ENCODE data around the gene TMOD4.

TMOD4 gene

DNA sequence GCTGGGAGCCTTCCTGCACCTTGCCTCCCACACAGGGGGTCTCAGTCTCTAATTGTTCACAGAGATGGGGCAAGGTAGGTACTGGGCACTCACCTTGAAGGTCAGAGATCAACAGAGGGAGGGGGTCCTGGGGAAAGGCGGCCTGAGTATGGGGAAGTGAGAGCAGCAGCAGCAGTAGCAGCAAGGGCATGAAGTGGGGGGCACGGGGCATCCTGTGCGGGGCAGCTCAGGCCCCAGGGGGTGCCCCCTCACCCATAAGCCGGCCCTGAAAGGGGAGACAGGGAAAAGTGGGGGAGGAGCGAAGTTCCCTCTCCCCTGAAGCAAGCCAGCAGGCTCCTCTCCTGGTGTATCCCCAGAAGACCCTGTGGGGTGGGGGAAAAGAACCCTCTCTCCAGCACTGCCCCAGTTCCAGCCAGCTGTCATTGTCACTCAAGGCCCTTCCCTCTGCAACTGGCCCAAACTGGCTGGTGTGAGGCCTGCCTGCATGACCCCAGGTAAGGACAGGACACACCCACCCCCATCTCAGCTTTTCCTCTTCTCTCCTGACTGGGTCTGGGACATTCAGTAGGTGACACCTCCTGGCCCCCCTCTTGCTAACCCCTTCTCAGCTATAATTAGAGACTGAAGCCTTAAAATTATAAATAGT is 33.2 kb downstream of the TMOD4 start:
- DNase-seq: no peak

DNA sequence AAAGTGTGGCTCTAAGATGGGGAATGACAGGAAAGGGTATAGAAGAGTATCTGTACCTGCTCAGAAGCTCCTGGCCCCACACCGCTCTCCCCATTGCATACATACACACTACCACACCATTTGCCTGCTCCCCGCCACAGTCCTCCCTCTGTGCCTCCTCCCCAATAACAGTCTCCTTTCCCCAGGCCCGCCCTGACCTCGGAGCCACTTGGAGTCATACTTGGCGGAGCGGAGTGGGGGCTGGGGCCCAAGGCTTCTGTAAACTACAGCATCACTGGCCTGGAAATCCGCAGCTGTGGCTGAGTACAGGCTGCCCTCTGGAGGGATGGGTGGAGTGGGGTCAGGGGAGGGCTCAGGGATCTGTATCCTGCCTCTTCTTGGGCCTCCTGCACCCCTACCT is 38.0 kb downstream of the TMOD4 start:
- DNase-seq: no peak

DNA sequence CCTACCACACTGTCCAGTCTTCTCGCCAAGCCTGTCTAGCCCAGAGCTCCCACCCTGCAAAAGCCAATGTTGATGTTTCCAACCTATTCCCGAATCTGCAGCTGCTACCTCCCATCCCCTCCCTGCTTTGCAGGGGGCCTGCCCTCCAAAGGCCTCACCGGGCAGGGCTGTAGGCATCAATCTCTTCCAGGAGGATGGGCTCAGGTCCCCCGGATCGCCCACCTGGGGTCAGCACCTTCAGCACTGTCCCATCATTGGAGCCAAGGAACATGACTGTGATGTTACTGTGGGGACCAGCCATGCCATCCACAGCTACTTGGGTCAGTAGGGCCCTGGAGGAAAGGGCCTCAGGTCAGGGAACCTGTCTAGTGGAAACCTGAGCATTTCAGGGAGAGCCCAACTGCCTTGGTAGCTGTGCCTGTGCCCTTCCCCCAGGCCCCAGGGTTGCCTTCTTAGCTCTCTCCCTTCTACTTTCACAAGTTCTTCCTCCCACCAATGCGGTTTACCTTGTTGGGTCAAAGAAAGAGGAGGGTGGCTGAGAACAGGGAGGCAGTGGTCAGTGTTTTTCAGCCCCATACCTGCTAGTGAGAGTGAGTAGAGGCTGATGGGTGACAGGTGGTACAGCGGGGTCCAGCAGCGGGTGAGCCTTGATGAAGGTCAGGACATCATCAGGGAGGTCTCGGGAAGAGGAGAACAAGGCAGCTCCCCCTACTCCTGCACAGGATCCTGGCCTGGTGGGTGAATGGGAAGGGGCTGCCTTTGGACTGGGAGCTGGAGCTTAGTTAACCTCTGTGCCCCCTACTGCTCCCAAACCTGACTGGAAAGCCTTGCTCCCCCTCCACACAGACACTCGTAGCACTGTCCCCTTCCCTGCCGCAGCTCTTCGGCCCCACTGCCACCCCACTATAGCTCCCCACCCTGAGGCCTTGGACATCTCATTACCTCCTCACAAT is 40.1 kb downstream of the TMOD4 start:
- DNase-seq: no peak

DNA sequence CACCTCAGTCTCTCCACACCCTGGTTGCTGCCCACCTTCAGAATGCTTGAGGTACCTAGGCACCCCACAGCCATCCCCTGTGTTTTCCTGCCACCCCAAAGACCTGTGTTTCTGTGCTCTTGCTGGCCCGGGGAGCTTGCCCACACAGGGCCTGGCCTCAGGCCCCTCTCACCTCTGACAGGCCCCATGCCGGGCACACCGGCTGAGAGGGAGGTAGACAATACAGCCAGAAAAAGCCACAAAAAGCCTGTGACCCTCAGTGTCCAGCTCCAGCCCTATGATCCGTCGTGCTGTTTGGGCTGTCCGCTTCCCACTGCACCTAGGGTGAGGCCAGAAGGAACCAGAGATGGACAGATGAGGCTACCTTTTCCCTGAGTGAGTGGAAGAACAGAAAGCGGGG is 40.8 kb downstream of the TMOD4 start:
- DNase-seq: no peak

DNA sequence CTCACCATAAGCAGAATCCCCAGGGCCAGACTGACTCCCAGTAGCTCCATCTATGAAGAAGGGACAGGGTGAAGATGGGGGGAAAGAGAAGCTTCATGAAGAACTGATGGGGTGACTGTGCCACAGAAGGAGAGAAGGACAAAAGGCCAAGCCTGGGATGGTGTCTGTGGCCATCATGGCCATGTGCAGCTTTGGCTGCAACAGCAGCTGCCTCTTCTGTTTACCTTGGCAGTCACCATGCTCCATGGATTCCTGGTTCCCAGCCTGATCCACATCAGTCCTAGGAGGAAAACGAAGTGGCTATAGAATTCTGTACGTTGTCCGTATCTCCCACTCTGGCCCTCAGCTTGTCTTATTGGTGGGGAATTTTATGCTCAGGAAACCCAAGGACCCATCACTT is 41.4 kb downstream of the TMOD4 start:
- DNase-seq: no peak

DNA sequence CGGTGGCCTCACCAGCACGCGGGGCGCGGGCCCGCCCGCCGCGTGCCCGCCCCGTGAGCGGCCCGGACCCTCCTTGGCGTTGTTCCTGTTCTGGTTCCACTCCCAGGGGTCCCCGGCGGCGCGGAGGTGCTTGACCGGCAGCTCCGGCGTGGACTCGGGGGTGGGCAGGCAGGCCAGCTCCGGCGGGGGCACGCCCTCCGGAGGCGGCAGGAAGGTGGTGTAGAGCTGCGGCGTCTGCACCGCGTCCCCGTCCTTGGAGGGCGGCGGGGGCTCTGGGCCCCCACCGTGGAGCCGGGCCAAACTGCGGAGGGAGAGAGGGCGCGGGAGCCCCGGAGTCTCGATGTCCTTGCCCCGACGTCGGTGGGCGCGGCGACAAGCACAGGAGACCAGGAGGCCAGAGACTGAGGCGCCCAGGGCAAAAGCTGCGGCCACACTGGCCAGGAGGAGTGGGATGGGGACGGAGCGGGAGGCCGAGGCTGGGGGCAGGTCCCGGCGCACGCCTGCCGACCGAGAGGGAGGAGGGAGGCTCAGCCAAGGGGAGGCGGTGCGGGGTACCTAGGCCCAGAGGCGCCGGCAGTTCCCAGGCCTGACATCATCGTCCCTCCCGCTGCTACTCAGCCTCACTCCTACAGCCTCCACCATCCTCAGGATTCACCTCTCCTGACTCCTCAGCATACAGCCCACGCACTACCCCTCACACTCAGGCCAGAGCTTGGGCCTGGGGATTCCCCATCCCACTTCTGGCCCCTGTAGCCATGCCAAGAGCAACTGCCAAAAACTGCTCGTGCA is 42.6 kb downstream of the TMOD4 start:
- no peak for DNase-seq

DNA sequence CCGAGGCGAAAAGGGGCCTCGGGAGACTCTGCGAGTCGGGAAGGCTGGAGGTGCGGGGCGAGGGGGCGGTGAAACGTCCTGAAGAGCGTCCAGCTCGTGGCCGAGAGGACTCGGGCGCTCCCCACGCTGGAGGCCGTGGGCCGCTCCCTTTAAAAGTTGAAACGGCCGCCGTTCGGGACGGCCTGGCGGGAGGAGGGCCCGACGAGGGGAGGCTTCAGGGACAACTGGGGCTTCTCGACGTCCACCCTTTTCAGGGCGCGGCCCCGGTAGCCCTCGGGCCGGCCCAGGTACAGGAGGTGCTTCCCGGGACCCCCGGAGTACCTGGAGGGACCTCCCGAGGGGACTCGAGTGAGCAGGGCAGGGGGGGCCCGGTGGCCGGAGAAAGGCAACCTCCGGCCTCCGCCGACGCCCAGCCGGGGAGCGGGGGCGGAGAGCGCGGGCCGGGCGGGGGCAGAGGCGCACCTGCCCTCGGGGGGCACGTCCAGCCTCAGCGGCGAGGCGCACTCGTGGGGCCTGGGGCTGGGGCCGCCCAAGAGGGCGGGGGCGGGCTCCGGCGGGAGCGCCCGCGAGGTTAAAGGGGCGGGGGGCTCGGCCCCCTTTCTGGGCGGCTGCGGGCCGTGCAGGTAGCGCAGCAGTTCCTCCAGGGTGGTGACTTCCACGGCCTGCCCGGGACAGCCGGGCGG is 43.3 kb downstream of the TMOD4 start:
- DNase-seq: no peak

DNA sequence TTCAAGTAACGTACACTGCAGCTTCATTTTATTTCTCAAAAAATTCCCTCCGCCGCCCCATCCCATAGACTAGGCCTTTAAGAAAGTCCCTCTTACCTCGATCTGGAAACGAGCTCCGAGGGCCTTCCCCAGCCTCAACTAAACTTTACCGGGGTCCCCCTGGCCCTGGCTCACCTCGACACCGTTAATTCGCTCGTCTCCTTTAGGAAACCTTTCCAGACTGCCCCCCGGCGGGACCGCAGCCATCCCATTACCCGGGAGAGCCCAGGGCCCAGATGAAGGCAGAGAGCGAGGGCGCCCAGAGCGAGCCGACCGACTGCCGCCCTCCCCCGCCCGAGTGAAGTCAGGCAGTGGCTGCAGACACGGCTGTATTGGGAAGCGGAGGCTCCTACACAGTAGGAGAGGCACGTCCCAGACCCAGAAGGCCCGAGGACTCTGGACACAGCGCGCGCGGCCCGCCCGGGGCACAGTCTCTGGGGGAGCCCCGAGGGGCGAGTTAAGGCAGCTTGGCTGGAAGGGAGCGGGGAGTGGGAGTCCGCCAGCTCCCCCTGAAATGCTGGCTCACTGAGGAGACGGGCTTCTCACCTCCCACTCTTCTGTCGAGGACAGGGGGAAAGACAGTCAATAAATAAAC is 44.0 kb downstream of the TMOD4 start:
- DNase-seq: no peak

DNA sequence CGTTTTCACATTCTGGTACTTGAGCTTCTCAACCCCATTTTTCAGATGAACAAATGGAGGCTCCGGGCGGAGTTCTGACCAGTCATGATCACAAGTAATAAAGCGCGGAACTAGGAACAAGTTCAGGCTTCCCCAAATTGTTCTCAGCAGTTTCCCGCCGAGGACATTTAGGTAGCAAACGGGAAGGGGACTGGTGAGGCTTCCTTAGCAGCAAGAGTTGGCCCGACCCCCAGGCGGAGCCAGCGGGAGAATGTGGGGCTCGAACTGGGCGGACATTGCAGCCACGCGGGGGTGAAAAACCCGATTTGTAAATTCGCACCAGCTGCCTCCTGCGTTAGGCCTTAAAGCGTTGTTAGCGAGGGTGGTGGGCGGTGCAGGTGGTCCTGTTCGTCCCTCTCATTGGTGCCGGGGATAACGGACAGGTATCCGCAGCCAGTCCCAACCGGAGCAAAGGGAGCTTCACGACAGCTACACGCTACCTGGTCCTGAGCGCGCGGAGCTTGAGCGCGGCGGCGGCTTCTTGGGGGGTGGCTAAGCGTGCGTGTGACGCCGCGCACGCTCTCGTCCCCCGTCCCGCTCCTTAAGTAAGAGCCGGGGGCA is 44.7 kb downstream of the TMOD4 start:
- peak; percentile 73 to 78 for DNase-seq

DNA sequence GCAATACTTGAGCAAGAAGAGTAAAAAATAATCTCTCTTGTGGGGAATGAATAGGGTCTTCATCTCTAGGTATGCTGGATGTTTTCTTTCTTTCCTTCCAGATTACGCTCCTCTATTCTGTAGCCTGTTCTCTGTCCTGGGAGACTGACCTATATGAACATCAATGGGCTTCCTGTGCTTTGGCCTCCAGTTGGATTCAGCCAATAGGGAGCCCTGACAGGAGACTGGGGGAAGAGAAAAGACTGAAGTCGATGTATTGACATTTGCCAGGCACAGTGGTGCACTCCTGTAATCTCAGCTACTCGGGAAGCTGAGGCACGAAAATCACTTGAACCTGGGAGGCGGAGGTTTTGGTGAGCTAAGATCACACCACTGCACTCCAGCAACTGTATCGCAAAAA is 47.0 kb downstream of the TMOD4 start:
- no peak for DNase-seq

DNA sequence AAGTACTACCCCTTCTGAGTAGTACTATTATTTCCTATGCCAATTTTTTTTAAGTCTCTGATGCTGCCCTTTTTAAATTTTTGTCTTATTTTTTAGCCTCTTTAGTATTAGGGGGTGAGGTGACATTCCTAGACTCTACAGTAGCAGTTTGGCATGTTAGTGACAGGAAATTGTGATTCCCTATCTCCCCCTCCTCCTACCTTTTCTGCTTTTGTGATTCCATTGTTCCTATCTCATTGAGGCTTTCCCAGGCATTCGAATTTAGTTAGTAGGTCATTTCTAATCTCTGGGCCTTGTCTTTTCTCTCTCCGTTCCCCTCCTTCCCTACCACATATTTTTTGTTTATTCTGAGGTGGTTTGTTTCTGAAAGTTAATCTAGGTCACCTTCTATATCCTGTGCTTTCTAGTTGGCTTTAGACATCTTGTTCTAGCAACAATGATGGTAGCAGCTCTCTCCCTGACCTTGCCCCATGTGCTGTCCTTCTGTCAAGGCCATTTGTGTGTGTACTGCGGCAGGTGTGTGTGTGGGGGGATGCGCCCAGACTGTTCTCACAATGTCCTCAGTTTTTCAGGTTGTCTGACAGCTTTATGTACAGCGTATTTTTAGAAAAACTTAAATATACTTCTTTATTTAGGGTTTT is 50.9 kb downstream of the TMOD4 start:
- DNase-seq: no peak
